Inflammatory macrophage (primary cell): ENCODE data around the gene FASN.

Experiments
- DNase-seq, 2 donors: peaks; one replicate each; pipeline ENCODE4 v3.0.0-alpha.2; 2020 to 2022

The FASN gene

DNA sequence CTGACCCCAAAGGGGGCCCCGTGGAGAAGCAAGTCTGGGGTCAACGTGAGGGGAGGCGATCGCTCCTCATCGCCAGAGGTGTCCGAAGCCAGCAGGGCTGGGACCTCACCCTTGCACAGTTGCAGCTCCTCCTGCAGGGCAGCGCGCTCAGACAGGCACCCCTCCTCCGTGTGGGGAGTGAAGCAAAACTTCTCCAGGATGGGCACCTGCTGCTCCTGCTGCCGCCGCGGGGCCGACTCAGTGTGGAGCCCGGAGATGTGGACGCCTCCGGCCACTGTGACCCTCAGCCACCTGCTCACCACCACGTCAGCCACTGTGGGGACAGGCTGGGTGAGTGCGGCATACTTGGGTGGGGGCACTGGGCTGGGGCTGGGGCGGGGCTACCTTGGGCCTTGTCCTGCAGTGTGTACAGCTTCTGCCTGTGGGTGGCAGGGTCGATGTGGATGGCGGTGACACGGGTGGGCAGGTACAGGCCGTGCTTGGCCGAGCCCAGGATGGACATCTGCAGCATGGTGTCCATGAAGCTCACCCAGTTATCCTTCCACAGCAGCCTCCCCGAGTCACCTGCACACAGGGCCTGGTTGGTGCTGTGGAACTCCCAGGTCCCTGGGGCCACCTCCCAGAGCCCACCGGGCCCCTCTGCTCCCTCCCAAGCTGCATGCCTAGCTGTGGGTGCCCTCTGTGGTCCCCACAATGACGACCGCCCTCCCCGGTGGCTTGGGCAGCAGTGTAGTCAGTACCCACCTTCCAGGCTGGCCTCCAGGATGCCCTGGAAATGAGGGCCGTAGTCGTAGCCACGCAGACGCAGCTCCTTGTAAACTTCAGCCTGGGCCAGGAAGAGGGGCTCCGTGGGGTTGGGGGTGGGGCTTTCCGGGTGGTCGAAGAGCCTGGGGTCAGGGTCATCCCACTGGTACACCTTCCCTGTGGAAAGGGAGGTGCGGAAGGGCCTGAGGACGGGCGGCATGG is 10.8 kb downstream of the FASN start:
- no peak for DNase-seq

DNA sequence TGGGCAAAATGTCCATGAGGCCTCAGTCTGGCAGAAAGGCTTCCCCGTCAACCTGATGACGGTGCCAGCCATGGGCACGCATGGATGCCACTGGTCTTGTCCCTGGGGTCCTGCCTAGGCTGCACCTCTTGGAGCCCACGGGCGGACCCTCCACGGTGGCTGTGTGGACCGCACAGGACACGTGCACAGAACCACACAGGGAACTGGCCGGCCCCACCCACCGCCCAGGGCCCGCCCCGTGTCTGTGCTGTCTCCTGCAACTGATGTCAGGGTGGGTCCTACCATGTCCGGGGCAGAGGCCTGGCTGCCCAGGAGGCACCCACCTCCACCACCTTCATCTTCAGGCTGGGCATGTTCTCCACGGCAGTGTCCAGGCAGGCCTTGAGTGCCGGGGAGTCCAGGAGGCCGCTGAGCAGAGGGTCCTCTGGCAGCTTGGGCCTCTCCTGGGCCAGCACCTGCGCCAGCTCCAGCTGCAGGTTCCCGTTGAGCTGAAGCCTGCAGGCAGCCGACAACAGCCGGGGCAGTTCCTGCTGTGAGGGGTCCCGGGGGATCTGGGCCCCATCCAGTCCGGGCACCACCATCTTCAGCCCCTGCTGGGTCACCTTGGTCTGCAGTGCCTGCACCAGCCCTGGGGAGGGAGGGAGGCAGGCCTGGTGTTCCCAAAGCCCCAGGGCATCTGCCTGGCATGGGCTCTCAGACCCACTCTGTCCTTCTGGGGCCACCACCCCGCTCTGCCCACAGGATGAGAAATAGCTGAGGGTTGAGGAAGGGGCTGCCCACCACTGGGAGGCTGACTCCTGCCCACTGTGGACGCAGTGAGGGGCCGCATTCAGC is 11.9 kb downstream of the FASN start:
- DNase-seq, result no peak

DNA sequence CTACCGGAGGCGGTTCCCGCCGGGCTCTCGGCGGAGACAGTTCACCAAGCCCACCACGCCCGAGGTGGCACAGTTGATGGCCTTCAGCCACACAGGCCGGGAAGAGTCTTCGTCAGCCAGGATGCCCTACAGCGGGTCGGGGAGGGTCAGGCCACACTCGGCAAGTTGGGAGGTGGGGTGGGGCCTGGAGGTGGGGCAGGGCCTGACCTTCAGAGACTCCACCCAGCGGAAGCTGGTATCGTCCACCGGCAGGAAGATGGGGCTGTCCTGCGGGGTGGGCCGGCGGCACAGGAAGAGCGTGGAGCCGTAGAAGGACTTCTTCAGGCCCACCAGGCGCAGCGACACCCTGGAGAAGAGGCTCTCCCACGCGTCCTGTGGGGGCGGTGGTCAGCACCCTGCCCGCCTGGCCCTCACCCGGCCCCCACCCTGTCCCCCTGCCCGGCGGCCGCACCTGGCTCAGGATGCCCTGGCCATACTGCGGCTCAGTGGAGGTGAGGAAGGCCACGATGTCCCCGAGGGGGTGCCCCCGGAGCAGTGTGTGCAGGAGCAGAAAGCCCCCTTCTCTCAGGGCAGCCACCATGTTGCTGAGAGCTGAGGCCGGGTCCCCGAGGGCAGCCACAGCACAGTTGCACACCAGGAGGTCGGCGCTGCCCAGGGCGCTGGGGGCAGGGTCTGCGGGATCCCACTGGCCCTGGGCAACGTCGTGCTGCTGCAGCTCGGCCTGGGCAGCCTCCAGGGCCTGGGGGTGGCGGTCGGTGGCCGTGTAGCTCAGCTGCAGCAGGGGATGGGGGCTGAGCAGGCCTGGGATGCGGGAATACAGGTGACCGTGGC is 12.8 kb downstream of the FASN start:
- DNase-seq, result no peak

DNA sequence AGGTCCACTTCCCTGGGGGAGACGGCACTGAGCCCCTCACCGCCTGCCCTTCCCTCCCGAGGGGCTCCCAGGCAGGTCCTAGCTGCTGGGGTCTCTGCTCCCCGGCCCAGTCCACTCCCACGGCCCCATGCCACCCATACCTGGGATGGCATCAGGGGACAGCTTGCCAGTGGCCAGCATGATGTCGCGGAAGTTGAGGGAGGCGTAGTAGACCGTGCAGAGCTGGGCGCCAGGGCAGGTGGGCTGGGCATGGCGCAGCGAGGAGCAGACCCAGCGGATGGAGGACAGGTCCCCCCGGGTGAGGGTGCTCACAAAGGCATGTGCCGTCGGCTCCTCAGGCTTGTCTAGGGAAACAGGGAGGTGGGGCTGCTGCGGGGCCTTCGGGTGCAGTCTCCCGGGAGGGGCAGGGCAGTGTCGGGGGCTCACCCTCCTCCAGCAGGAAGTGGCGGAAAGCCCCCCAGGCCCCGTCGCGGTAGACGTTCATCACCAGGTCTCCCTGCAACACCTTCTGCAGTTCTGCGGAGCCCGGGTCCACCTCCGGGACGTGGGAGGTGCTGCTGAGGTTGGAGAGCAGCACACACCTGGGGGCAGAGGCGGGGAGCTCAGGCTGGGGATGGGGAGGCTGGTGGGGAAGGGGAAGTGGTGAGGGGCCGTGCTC is 13.5 kb downstream of the FASN start:
- DNase-seq, result no peak

DNA sequence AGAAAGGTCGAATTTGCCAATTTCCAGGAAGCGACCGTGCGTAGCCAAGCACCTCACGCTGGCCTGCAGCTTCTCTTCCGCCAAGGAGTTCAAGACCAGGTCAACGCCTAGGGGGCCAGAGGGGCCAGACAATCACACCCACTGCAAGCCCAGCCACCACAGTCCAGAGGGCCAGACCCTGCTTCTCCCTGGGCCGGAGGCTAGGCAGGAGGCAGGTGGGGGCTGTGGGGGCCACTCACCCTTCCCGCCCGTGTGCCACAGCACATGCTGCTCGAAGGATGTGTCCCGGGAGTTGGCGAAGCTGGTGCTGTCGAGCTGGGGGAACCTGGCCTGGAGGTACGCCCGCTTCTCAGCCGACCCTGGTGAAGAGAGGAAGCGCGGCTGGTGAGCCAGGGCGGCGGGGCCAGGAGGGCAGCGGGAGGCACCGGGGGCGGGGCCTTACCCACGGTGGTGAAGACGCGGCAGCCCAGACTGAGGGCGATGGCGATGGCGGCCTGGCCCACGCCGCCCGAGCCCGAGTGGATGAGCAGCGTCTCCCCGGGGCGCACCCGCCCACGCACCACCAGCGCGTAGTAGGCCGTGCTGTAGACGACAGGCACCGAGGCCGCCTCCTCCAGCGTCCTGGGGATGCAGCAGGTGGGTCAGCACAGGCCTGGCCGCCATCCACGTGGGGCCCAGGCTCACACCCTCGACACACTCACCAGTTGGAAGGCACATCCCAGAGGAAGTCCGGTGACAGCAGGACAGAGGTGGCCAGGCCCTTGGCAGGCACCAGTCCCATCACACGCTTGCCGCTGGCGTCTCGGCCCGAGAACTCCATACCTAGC is 14.3 kb downstream of the FASN start:
- no peak for DNase-seq

DNA sequence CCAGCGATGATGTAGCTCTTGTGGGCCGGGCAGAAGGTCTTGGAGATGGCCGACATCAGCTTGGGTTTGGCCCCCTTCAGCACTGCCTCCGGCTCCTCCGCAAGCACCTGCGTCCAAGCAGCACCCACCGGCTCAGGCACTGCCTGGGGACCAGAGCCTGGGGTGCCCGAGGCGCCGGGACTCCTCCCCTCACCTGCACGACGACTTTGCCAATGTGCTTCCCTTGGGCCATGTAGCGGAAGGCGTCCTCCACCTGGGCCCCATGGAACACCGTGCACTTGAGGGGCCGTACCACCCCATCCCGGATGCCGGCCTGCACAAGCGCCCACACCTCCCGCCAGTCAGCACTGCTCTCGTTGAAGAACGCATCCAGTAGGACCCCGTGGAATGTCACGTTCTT is 15.0 kb downstream of the FASN start:
- no peak for DNase-seq

DNA sequence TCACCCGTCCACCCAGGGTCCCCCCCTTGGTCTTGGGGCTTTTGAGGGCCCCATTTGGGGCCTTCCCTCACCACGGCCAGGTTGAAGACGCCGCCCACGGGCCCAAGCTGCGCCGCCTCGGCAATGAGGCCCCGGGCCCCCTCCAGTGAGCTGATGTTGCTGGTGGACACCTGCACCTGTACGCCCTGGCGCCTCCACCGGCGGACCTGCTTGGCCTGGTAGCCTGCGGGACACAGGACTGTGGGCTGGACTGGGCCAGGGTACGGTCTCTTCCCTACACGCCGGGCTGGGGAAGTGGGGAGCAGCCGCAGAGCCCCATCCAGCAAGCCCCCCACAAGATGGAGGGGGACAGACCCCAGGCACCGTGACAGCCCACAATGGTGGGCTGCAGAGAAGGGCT is 15.6 kb downstream of the FASN start:
- no peak for DNase-seq

DNA sequence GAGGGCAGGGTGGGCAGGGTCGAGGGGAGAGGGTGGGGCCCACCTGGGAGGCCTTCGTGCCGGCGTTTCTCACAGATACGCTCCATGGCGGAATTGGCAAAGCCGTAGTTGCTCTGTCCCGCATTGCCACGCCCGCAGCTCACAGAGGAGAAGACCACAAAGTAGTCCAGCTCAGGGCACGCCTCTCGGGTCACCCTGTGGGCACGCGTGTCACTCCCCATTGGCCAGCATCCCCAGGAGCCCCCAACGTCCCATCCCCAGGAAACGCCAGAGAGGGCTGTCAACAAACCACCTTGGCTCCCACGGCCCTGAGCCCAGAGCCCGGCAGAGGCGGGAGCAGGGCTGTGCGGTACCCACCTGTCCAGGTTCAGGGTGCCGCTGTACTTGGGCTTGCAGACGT is 16.1 kb downstream of the FASN start:
- DNase-seq, result no peak

DNA sequence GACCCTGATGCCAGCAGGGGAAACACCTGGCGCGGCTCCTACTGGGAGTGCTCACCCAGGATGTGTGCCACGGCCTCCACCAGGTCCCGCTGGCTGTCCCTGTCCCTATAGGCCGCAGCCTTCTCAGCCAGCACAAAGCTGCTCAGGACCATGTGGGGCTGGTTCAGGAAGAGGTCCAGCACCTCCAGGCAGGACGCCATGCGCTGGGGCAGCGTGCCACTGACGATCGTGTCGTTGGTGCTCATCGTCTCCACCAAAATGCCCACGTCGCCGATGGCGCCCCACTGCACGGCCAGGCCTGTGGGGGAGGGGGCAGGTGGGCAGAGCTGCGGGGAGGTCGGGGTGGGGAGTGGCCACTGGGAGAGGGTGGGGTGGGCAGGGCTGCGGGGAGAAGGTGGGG is 16.5 kb downstream of the FASN start:
- DNase-seq, result no peak

DNA sequence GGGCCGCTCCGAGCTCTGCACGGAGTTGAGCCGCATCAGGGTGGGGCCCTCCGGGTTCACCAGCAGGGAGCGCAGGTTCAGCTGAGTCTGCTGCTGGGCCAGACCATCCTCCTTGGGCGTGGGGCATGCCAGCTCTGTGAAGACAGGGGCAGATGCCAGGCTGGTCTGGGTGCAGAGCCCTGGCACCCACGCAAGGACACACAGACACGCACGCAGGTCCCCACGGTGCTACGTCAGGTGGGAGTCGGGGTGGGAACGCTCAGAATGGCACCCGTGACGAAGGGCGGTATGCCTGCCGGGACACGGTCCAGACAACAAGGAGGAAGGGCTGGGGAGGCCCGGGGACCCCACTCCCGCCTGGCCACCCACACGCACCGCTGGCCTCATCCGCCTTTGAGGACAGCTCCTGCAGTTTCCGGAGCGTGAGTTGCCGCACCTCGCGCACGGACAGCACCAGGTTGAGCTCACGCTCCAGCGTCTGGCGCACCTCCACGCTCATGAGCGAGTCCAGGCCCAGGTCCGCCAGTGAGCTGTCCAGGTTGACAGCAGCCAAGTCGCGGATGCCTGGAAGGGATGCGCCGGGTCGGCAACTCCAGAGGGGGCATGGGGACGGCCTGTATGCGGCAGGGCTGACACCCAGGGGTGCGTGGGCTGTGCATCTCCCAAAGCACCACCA is 17.1 kb downstream of the FASN start:
- DNase-seq, result no peak

DNA sequence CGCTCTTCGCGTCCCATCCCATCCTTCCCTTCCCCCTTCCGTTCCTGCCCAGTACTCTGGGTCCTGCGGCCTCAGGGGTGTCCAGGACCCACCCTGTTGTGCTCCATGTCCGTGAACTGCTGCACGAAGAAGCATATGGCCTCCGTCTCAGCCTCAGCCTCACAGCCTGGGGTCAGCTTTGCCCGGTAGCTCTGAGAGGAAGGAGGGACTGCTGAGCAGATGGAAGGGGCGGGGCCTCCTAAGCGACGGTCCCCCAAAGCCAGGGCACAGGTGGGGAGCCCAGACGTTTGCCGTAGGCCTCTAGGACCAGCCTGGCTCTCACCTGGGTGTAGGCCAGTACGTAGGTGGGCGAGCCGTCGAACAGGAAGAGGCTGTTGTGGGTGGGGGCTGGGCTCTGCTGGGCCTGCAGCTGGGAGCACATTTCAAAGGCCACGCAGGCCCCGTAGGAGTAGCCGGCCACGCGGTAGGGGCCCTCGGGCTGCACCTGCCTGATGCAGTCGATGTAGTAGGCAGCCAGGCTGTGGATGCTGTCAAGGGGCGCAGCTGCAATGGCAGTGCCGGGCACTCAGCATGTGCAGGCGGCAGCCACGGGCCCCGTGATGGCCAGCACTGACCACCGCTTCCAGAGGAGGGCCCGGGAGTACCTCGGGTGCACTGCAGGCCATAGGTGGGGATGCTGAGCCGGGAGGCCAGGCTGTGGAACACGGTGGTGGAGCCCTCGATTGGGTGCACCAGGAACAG is 17.8 kb downstream of the FASN start:
- DNase-seq, result no peak

DNA sequence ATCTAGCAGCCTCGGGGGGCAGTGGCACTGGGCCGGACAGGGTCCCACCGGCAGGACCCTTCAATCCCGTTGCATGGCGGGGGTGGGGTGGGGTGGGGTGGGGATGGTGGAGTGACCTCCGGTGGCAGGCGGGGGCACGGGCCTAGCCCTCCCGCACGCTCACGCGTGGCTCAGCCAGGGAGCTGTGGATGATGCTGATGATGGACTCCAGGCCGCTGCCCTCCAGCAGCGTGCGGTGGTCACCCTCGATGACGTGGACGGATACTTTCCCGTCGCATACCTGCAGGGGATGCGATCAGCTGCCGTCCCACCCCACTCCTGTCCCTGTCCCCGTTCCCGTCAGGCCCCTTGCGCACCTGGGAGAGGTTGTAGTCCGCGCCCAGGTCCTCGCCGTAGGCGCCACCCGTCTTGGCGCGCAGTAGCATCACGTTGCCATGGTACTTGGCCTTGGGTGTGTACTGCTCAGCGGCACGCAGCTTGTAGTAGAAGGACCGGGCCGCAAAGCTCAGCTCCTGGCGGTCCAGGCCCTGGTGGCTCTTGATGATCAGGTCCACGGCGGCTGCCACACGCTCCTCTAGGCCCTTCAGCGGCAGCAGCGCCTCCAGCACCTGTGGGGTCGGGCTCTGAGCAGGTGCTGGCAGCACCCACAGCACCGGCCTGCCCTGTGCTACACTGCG is 18.9 kb downstream of the FASN start:
- DNase-seq, result no peak

DNA sequence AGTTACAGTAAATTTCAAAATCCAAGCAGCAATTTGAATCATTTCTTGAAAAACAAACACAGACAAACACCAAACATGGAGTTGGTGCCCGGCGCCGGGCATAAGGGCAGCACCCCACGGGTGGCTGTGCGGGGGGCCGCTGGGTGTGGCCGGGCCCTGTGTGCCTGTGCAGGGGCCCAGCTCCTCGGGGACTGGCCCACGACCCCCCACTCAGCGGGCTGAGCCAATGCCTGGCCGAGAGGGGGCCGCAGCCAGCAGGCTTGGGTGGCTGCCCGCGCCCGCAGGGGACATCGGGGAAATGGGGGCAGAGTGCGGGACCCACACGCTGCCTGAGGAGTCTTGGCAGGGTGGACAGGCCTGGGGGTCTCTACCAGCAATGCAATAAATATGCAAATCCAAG is 19.6 kb downstream of the FASN start:
- DNase-seq, result no peak

DNA sequence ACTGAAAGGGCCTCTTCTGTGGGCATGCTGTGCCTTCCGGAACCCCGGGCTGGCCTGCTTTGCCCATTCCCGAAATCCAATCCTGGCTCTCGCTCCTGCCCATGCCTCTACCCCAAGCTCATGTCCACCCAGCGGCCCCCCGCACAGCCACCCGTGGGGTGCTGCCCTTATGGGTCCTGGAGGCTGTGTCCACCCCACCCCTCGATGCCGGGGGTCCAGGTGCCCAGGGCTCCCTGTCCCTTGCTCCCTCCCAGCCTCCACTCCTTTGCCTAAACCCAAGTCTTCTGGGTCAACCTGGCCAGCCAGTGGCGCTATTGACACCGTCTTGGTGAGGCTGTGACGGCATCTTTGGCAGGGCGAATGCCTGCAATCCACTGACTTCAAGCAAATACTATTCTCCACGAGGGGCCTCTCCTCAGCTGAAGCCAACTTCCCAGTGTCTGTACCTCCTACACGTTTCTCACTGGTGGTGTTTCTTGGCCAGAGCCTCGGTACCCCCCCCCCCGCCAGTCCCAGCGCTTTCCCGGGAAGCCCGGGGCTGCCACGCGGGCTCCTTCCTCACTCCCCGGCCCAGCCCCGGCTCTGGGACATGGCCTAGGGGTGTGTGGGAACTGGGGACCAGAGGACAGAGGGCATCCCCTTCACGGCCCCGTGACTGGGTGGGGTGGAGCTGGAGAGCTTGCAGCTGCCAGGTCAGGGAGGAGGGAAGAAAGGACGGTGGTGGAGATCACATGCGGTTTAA is 20.2 kb downstream of the FASN start:
- no peak for DNase-seq

DNA sequence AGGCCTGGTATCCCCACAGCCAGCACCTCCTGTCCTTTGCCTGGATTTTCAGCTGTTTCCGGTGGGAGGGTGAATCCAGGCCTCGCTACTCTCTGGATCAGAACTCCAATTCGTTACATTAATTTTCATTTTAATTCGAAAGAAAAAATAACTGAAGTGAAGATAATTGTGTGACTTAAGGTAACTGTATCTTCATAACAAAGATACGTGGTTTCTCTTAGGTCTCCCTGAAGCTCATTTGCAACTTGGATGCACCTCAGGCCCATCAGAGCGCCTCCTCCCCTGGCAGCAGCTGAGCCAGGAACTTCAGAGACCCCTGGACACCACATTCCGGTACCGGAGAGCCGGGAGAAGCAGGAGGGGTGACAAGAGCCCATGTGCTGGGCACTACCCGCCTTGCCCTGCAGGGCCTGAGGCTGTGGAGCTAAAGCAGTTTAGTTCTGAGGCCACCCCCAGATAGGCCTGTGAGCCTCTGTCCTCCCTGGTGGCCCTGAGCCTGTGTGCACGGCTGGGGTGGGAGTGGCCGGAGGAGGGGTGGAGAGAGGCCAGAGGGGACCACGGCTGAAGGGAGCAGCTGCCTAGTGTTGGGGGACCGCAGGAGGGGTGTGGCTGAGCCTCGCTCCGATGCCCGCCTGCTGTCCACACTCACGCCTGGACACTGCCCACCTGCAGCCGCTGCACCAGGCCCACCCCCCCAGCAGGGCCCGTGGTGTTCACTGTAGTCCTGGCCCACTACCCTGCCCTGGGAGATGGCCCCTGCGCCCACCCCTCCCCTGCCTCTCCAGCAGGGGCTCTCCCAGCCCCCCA is 21.0 kb downstream of the FASN start:
- no peak for DNase-seq

DNA sequence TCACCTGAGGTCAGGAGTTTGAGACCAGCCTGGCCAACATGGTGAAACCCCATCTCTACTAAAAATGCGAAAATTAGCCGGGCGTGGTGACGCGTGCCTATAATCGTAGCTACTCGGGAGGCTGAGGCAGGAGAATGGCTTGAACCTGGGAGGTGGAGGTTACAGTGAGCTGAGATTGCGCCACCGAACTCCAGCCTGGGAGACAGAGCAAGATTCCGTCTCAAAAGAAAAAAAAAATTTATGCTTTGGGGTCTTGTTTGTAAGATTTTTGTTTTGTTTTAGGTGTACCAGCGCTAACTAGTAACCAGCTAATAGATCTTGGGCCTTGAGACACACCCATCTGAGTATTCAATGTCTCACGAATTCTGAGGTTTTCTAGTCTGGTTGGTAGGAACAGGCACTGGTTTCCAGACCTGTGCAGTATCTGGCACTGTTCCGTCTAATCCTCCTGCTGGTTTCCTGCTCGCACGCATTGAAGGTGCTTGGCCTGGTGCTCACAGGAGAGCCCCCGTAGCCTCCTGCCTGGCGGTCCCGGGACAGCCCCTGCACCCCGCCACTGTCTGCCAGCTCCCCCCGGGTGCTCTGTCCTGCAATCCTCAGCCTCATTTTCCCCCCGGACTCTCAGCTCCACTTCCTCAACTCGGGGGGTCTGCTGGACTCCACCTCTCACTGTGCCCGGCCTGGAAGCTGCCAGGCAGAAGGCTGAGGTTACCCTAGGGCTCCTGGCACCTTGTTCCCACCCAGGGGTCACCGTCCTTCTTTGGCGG is 21.8 kb downstream of the FASN start:
- DNase-seq, result no peak

DNA sequence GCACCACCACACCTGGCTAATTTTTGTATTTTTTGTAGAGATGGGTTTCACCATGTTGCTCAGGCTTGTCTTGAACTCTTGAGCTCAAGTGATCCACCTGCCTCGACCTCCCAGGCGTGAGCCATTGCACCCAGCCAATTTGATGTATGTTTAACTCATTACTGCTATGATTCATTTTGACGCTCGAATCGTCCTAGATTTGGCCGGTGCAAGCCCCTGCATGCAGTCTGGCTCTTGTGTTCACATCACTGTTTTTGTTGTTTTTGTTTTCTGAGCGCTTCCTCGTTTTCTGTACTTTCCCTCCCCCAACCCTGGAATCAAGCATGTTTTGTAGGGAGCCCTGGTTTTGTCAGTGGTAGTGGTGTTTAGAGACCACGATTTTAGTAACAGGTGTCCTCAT is 24.6 kb downstream of the FASN start:
- DNase-seq, result no peak
